SU-DHL-6 (cell line): ENCODE results near the gene PRDM16.

Source experiments
- H2AFZ ChIP-seq: fragments of 200-600 bp; sonication (generic); 2 replicates; pipeline ENCODE4 v1.6.1; 2014; ENCODE audit warnings: low read depth, mild to moderate bottlenecking, moderate library complexity, mixed read lengths, antibody characterized with exemption, low read length; ENCODE audit not compliant: severe bottlenecking
- H3F3A ChIP-seq: fragments of 200-600 bp; shearing (Covaris generic); 2 replicates; pipeline ENCODE4 v1.6.0; 2016; ENCODE audit warnings: antibody characterized with exemption, mild to moderate bottlenecking; ENCODE audit not compliant: insufficient read depth
- H3K27ac ChIP-seq: fragments of 200-600 bp; sonication (generic); 2 replicates; pipeline ENCODE4 v1.5.1; 2016; ENCODE audit warnings: low read depth, mild to moderate bottlenecking, low read length, moderate library complexity, mixed read lengths
- H3K27me3 ChIP-seq: fragments of 200-600 bp; sonication (generic), shearing (Covaris generic); 2 replicates; pipeline ENCODE4 v1.6.0; 2014; ENCODE audit warnings: mild to moderate bottlenecking, low read length
- H3K36me3 ChIP-seq: fragments of 200-600 bp; sonication (generic); 2 replicates; pipeline ENCODE4 v1.6.1; 2014; ENCODE audit warnings: mild to moderate bottlenecking, low read length, mixed read lengths
- H3K4me2 ChIP-seq: fragments of 300-600, 200-600 bp; shearing (Covaris generic), sonication (generic); 2 replicates; pipeline ENCODE4 v1.6.0; 2014; ENCODE audit warnings: low read length, low read depth, mild to moderate bottlenecking; ENCODE audit not compliant: poor library complexity, severe bottlenecking
- H3K4me3 ChIP-seq: fragments of 200-600 bp; sonication (generic); 2 replicates; pipeline ENCODE4 v1.5.1; 2014; ENCODE audit warnings: antibody characterized with exemption, low read length, mild to moderate bottlenecking, mixed read lengths; ENCODE audit not compliant: insufficient read depth, poor library complexity, severe bottlenecking
- H3K79me2 ChIP-seq: fragments of 200-600 bp; sonication (generic); 2 replicates; pipeline ENCODE4 v1.6.1; 2014; ENCODE audit warnings: mild to moderate bottlenecking, low read length, moderate library complexity; ENCODE audit not compliant: insufficient read depth
- H3K9ac ChIP-seq: fragments of 200-600 bp; sonication (generic); 2 replicates; pipeline ENCODE4 v1.7.0; 2014; ENCODE audit warnings: mild to moderate bottlenecking, low read length
- H3K9me2 ChIP-seq: fragments of 200-600 bp; sonication (generic); replicated peaks from 2 replicates; pipeline ENCODE4 v1.6.1; 2014; ENCODE audit warnings: low read length; ENCODE audit not compliant: insufficient read depth
- H3K9me3 ChIP-seq: fragments of 200-600 bp; sonication (generic); 2 replicates; pipeline ENCODE4 v1.6.1; 2014; ENCODE audit warnings: low read length, mixed read lengths; ENCODE audit not compliant: insufficient read depth
- H4K20me1 ChIP-seq: fragments of 200-600 bp; sonication (generic); 2 replicates; pipeline ENCODE4 v1.6.1; 2014; ENCODE audit warnings: low read depth, mild to moderate bottlenecking, antibody characterized with exemption, low read length, moderate library complexity, mixed read lengths
- EZH2phosphoT487 ChIP-seq: fragments of 200-600 bp; sonication (generic), shearing (Covaris generic); conservative IDR thresholded peaks from 2 replicates; pipeline ENCODE4 v1.6.1; 2018; ENCODE audit warnings: mild to moderate bottlenecking, antibody characterized with exemption, low read length, moderate library complexity, mixed read lengths
- TF ChIP-seq, protein P1 (sequence below): fragments of 200-600 bp; sonication (generic); IDR thresholded peaks from one replicate; pipeline ENCODE4 v1.5.1; 2017; ENCODE audit warnings: antibody characterized with exemption, mild to moderate bottlenecking, low read length, moderate library complexity; ENCODE audit not compliant: insufficient read depth, poor library complexity, severe bottlenecking

PRDM16 gene

DNA sequence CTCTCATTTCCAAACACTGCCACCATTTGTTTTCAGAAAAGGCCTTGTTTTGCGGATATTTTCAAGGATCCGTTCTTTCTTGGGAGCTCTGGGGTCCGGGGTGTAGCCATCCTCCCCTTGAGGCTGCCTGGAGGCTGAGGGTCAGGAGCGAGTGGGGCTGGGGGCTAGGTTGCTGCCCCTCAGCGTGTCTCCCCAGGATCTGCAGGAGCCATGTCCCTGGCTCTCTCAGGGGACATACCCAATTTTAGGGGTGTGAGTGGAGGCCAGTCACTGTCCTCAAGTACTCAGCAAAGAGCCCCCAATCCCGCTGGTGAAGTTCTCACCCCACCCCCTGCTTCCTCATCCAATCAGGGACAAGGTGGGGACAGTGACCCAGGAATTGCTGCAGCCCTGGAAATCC, 15.0 kb upstream of the PRDM16 start:
- TF ChIP-seq, protein P1, sequence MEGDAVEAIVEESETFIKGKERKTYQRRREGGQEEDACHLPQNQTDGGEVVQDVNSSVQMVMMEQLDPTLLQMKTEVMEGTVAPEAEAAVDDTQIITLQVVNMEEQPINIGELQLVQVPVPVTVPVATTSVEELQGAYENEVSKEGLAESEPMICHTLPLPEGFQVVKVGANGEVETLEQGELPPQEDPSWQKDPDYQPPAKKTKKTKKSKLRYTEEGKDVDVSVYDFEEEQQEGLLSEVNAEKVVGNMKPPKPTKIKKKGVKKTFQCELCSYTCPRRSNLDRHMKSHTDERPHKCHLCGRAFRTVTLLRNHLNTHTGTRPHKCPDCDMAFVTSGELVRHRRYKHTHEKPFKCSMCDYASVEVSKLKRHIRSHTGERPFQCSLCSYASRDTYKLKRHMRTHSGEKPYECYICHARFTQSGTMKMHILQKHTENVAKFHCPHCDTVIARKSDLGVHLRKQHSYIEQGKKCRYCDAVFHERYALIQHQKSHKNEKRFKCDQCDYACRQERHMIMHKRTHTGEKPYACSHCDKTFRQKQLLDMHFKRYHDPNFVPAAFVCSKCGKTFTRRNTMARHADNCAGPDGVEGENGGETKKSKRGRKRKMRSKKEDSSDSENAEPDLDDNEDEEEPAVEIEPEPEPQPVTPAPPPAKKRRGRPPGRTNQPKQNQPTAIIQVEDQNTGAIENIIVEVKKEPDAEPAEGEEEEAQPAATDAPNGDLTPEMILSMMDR = no peak
- TF ChIP-seq EZH2phosphoT487 = no peak
- no peaks in the 10 kb centered on the region for H3K9me2 ChIP-seq
- H4K20me1 ChIP-seq = no peaks in the 10 kb centered on the region
- no peaks in the 10 kb centered on the region for H3F3A ChIP-seq
- no peak overlapping the region for H3K27ac ChIP-seq
- no peaks in the 10 kb centered on the region for H3K79me2 ChIP-seq
- no peak overlapping the region for H2AFZ ChIP-seq
- no peaks in the 10 kb centered on the region for H3K36me3 ChIP-seq
- no peak overlapping the region for H3K9ac ChIP-seq
- no peaks in the 10 kb centered on the region for H3K9me3 ChIP-seq
- H3K4me2 ChIP-seq = no peak overlapping the region
- no peak overlapping the region for H3K4me3 ChIP-seq
- no peaks in the 10 kb centered on the region for H3K27me3 ChIP-seq

DNA sequence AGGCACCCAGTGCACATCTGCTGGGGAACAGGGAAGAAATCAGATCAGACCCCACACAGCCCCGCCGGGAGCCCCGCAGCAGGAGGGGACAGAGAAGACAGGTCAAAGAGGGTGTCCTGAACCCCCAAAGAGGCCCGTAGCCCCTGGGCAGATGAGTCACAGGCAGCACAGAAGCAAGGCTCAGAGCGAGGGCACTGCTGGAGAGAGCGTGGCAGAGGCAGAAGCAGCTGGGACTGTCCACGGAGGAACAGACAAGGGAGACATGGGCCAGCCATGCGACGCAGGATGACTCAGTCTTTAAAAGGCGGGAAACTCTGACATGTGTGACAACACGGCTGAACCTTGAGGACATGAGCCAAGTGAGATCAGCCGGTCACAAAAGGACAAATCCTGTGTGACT, 14.5 kb upstream of the PRDM16 start:
- Histone ChIP-seq H3K4me2 (no peak overlapping the region), H2AFZ (no peak overlapping the region), H3K36me3 (no peaks in the 10 kb centered on the region), H3K79me2 (no peaks in the 10 kb centered on the region), H3K4me3 (no peak overlapping the region), H3K27ac (no peak overlapping the region), H3F3A (no peaks in the 10 kb centered on the region), H3K9me2 (no peaks in the 10 kb centered on the region), H3K9ac (no peak overlapping the region), H3K27me3 (no peaks in the 10 kb centered on the region), H3K9me3 (no peaks in the 10 kb centered on the region), H4K20me1 (no peaks in the 10 kb centered on the region)
- TF ChIP-seq, protein P1 = no peak
- no peak for TF ChIP-seq EZH2phosphoT487

DNA sequence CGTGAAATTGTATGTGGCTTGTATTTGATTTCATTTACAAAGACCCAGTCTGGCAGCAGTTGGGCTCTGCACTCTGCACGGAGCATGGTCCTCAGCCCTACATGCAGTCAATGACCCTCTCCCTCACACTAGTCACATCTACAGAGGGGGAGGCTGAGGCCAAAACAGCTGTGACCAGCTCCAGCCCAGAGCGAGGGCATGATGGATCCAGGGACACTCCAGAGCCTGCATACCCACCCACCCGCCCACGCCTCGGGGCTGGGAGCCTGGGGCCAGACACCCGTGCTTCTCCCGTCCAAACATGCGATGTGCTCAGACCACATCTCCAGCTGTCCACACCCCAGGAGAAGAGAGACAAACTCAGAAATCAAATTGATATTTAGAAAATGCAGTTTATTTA, 14.0 kb upstream of the PRDM16 start:
- no peaks in the 10 kb centered on the region for H3K36me3 ChIP-seq
- H2AFZ ChIP-seq = no peak overlapping the region
- no peaks in the 10 kb centered on the region for H3F3A ChIP-seq
- H4K20me1 ChIP-seq = no peaks in the 10 kb centered on the region
- H3K4me3 ChIP-seq = no peak overlapping the region
- H3K27me3 ChIP-seq = no peaks in the 10 kb centered on the region
- no peak overlapping the region for H3K27ac ChIP-seq
- H3K4me2 ChIP-seq = no peak overlapping the region
- no peaks in the 10 kb centered on the region for H3K9me2 ChIP-seq
- H3K9me3 ChIP-seq = no peaks in the 10 kb centered on the region
- no peak for TF ChIP-seq EZH2phosphoT487
- TF ChIP-seq, protein P1 = no peak
- no peaks in the 10 kb centered on the region for H3K79me2 ChIP-seq
- no peak overlapping the region for H3K9ac ChIP-seq
